Mesendoderm (in vitro differentiated cells): ENCODE measurements around the gene TNFSF11.
A peak's percentile ranks its signal among the peaks of the same experiment; 100 is the strongest.

Experiments used
- DNase-seq: peaks from one replicate; pipeline ENCODE4 v3.0.0; 2013
- H2AK5ac ChIP-seq: 2 replicates; pipeline ENCODE4 v1.6.1; 2013; ENCODE audit warnings: low read length, inconsistent platforms
- H2BK120ac ChIP-seq: 2 replicates; pipeline ENCODE4 v1.6.1; 2013; ENCODE audit warnings: low read depth, mild to moderate bottlenecking, low read length, moderate library complexity, mixed read lengths
- H2BK15ac ChIP-seq: replicated peaks from 2 replicates; pipeline ENCODE4 v1.6.1; 2013; ENCODE audit warnings: low read depth, mild to moderate bottlenecking, moderate library complexity
- H2BK5ac ChIP-seq: 2 replicates; pipeline ENCODE4 v1.6.1; 2013; ENCODE audit warnings: low read length, inconsistent platforms
- H3K18ac ChIP-seq: 2 replicates; pipeline ENCODE4 v1.6.1; 2013; ENCODE audit warnings: mild to moderate bottlenecking, low read length, mixed read lengths
- H3K23ac ChIP-seq: one replicate; pipeline ENCODE4 v1.6.1; 2013; ENCODE audit warnings: low read length
- H3K27ac ChIP-seq: 2 replicates; pipeline ENCODE4 v1.5.1; 2013; ENCODE audit warnings: low read depth, mild to moderate bottlenecking, inconsistent platforms, low read length, moderate library complexity
- H3K27me3 ChIP-seq: 2 replicates; pipeline ENCODE4 v1.6.1; 2013; ENCODE audit warnings: low read length, control low read depth, mild to moderate bottlenecking, inconsistent platforms; ENCODE audit not compliant: insufficient read depth, poor library complexity
- H3K36me3 ChIP-seq: 2 replicates; pipeline ENCODE4 v1.6.1; 2013; ENCODE audit warnings: low read length, inconsistent platforms; ENCODE audit not compliant: control insufficient read depth, insufficient read depth
- H3K4ac ChIP-seq: one replicate; pipeline ENCODE4 v1.6.1; 2013; ENCODE audit warnings: low read depth, mild to moderate bottlenecking, low read length, moderate library complexity
- H3K4me1 ChIP-seq: 2 replicates; pipeline ENCODE4 v1.6.1; 2013; ENCODE audit warnings: low read depth, low read length, inconsistent platforms; ENCODE audit not compliant: control insufficient read depth
- H3K4me2 ChIP-seq: 2 replicates; pipeline ENCODE4 v1.6.1; 2013; ENCODE audit warnings: low read length
- H3K4me3 ChIP-seq: 2 replicates; pipeline ENCODE4 v1.5.1; 2013; ENCODE audit warnings: mild to moderate bottlenecking, low read length
- H3K56ac ChIP-seq: one replicate; pipeline ENCODE4 v1.6.1; 2013; ENCODE audit warnings: low read length
- H3K79me1 ChIP-seq: 2 replicates; pipeline ENCODE4 v1.6.1; 2013; ENCODE audit warnings: low read length, inconsistent platforms
- H3K79me2 ChIP-seq: 2 replicates; pipeline ENCODE4 v1.6.1; 2013; ENCODE audit warnings: mild to moderate bottlenecking, low read length; ENCODE audit not compliant: control insufficient read depth, insufficient read depth
- H3K9ac ChIP-seq: 2 replicates; pipeline ENCODE4 v1.6.1; 2013; ENCODE audit warnings: low read length, inconsistent platforms
- H4K5ac ChIP-seq: one replicate; pipeline ENCODE4 v1.6.1; 2013; ENCODE audit warnings: low read length
- H4K8ac ChIP-seq: one replicate; pipeline ENCODE4 v1.6.1; 2013; ENCODE audit warnings: low read depth, mild to moderate bottlenecking, control low read depth, low read length, moderate library complexity
- WGBS: extraction: QIAGEN DNeasy Blood & Tissue Kit; methylation state at CpG from one replicate; pipeline ENCODE4 v1.1.7; 2013; ENCODE audit warnings: low lambda C conversion rate, missing lambda C conversion rate; ENCODE audit not compliant: insufficient coverage; ENCODE audit errors: extremely low coverage; 5-methylcytosine and 5-hydroxymethylcytosine counted together

TNFSF11 gene

DNA sequence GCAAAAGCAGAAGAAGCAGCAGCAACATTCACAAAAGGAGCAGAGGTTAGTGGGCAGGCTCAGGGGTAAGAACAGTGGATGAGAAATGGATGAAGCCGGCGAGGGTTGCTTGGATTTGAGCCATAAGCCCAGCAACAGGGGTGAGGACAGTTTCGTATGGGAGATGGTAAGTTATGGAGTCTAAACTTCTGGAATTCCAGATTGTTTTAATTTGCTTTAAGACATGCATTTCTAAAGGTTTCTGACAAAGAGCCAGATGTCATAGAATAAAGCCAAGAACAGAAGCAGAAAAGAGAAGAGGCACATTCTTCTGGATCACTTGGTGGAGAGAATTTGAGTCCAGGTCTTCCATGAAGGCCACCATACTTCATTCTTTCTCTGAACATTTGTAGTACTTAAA, 76.6 kb downstream of the TNFSF11 start:
- Histone ChIP-seq H3K36me3 (no peaks in the 10 kb centered on the region), H4K8ac (no peak overlapping the region), H2BK120ac (no peak overlapping the region), H3K4ac (no peak overlapping the region), H3K4me3 (no peak overlapping the region), H3K79me2 (no peaks in the 10 kb centered on the region), H3K56ac (no peak overlapping the region), H2AK5ac (no peak overlapping the region), H2BK5ac (no peak overlapping the region), H3K79me1 (no peaks in the 10 kb centered on the region), H3K23ac (no peak overlapping the region), H3K4me1 (peaks cover 3% of the 10 kb centered on the region), H3K4me2 (no peak overlapping the region), H4K5ac (no peak overlapping the region), H3K9ac (no peak overlapping the region), H2BK15ac (no peak overlapping the region), H3K18ac (no peak overlapping the region), H3K27me3 (no peaks in the 10 kb centered on the region), H3K27ac (no peak overlapping the region)
- no CpG with 5 or more reads among the region's 3 CpGs for WGBS
- DNase-seq = no peak

DNA sequence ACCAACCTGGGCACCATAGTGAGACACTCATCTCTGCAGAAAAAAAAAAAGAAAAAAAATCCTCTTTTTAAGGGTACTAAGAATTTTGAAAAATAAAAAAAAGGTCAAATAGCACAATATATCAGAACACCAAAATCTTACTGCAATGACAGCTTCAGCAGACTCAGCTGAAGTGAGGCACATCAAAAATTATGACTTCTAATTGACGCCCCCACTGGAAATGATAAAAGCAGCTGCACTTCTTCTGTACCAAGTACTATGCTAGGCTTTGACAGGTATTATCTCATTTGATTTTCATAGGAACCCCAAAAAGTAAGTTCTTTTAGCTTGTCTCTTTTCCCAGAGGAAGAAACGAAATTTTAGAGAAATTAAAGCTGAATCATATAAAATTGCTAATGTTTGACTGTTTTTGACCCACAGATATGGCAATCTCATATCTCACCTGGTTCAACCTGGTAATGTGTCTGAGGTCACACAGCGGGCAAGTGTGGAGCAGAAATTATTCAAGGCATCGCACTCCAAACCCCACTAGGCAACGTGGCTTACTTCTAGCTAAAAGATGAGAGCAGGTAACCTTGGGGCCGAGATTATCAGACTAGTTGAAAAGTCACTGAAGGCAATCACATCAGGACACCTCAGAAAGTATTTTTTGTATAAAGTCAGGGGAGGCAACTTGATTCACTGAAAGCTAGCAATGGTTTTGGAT, 78.1 kb downstream of the TNFSF11 start:
- H3K4ac ChIP-seq = no peak overlapping the region
- H3K18ac ChIP-seq = peak overlapping the region; percentile 28
- DNase-seq = no peak
- no peak overlapping the region for H2AK5ac ChIP-seq
- no peaks in the 10 kb centered on the region for H3K27me3 ChIP-seq
- no peak overlapping the region for H3K23ac ChIP-seq
- no peak overlapping the region for H3K56ac ChIP-seq
- H3K4me2 ChIP-seq = no peak overlapping the region
- no peak overlapping the region for H4K8ac ChIP-seq
- H3K9ac ChIP-seq = no peak overlapping the region
- H3K4me1 ChIP-seq = peaks cover 3% of the 10 kb centered on the region
- H2BK120ac ChIP-seq = no peak overlapping the region
- WGBS = no CpG with 5 or more reads among the region's 6 CpGs
- no peak overlapping the region for H3K27ac ChIP-seq
- H4K5ac ChIP-seq = no peak overlapping the region
- H3K79me2 ChIP-seq = no peaks in the 10 kb centered on the region
- H3K4me3 ChIP-seq = no peak overlapping the region
- H2BK5ac ChIP-seq = no peak overlapping the region
- no peaks in the 10 kb centered on the region for H3K79me1 ChIP-seq
- H2BK15ac ChIP-seq = no peak overlapping the region
- no peaks in the 10 kb centered on the region for H3K36me3 ChIP-seq

DNA sequence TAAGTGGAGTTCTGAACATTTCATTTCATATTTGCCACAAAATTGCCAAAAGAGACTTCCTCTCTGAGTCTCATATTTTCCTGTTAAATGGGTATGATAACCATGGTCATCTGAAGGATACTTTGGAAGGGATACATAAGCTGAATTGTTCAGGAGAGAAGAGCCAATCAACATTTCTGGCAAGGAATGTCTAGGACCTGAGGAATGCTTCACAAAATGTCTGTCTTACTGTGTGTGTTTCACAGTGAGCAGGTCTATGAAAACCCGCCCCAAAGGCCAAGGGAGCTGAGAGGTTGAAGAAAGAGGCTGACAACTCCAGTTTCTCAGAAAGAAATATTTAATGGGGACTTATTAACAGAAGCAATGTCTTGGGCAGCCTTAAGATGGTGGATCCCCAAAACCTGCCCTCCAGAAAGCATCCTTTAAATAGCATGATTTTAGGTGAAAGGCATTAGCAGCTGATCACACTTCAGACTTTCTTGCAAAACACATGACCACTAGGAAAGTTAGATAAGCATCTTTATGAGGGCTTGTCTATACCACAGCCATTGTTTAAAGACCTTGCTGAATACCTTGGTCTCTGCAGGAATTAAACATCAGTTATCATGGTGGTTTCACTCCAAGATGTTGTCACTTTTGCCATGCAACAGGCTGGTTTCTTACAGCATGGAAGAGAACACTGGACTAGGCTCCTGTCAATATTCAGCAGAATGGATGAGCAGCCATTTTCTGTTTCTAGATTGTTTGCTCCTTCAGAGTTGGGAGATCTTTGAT, 78.9 kb downstream of the TNFSF11 start:
- H3K9ac ChIP-seq = no peak overlapping the region
- no peak overlapping the region for H3K27ac ChIP-seq
- no peak overlapping the region for H4K5ac ChIP-seq
- H3K4me3 ChIP-seq = no peak overlapping the region
- H2BK15ac ChIP-seq = no peak overlapping the region
- H3K4me1 ChIP-seq = peaks cover 3% of the 10 kb centered on the region
- H4K8ac ChIP-seq = no peak overlapping the region
- H3K79me2 ChIP-seq = no peaks in the 10 kb centered on the region
- no peak overlapping the region for H3K23ac ChIP-seq
- H3K27me3 ChIP-seq = no peaks in the 10 kb centered on the region
- H3K79me1 ChIP-seq = no peaks in the 10 kb centered on the region
- no peak overlapping the region for H2BK5ac ChIP-seq
- H3K36me3 ChIP-seq = no peaks in the 10 kb centered on the region
- no peak overlapping the region for H3K56ac ChIP-seq
- peak; percentile 59 for DNase-seq
- H2AK5ac ChIP-seq = no peak overlapping the region
- H3K4ac ChIP-seq = no peak overlapping the region
- peak overlapping the region; percentile 9 for H3K18ac ChIP-seq
- H2BK120ac ChIP-seq = no peak overlapping the region
- H3K4me2 ChIP-seq = no peak overlapping the region
- no CpG with 5 or more reads among the region's 1 CpG for WGBS

DNA sequence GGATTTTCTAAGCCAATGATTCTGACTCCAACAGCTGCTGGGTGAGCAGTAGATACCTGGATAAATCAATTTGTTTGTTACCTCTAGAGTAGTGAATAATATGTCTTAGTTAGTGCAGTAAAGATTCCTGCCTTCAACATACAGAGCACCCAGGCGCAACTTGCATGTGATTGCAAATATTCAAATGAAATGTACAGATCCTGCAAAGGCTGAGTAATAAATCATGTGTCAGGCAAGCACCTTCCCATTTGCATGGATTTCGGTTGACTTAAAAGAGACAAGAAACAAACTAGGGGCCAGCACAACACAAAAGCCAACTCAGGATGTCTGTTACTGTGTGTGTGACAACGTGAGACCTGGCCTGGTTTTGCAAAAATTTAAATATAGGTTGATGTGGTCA, 79.7 kb downstream of the TNFSF11 start:
- H3K18ac ChIP-seq = no peak overlapping the region

DNA sequence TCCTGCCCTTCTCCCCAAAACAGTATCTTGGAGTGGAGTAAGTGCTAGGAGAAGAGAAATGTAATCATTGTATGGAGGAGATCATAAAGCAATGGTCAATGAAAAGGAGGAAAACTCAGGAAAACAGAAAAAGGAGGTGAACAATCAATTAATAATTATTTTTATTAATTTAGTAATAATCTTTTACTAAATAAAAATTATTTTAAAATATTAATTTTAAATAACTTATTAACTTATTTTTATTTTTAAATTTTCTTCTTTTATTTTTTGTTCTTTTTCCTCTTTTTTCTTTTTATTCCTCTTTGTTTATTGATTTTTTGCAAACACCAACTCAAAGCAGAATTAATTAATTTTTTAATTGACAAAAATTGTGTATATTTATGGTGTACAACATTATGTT, 80.3 kb downstream of the TNFSF11 start:
- Histone ChIP-seq H3K27me3 (no peaks in the 10 kb centered on the region), H3K18ac (no peak overlapping the region), H3K56ac (no peak overlapping the region), H3K4me3 (no peak overlapping the region), H3K36me3 (no peaks in the 10 kb centered on the region), H2BK5ac (no peak overlapping the region), H3K9ac (no peak overlapping the region), H3K23ac (no peak overlapping the region), H2BK120ac (no peak overlapping the region), H3K4me2 (no peak overlapping the region), H3K79me1 (no peaks in the 10 kb centered on the region), H4K8ac (no peak overlapping the region), H4K5ac (no peak overlapping the region), H3K4ac (no peak overlapping the region), H3K4me1 (peaks cover 3% of the 10 kb centered on the region), H2AK5ac (no peak overlapping the region), H3K79me2 (no peaks in the 10 kb centered on the region), H2BK15ac (no peak overlapping the region), H3K27ac (no peak overlapping the region)
- DNase-seq = no peak

More for the DNA sequence above, 79.7 kb downstream of the TNFSF11 start:
- no peak overlapping the region for H3K4ac ChIP-seq
- no peaks in the 10 kb centered on the region for H3K79me1 ChIP-seq
- H3K4me1 ChIP-seq = peaks cover 3% of the 10 kb centered on the region
- no peaks in the 10 kb centered on the region for H3K79me2 ChIP-seq
- H2BK15ac ChIP-seq = no peak overlapping the region
- no peak overlapping the region for H2BK5ac ChIP-seq
- no peak for DNase-seq
- no peak overlapping the region for H3K4me3 ChIP-seq
- no peak overlapping the region for H3K27ac ChIP-seq
- WGBS = no CpG with 5 or more reads among the region's 3 CpGs
- no peak overlapping the region for H2AK5ac ChIP-seq
- no peak overlapping the region for H3K9ac ChIP-seq
- H3K23ac ChIP-seq = no peak overlapping the region
- no peak overlapping the region for H3K56ac ChIP-seq
- H2BK120ac ChIP-seq = no peak overlapping the region
- no peaks in the 10 kb centered on the region for H3K27me3 ChIP-seq
- no peak overlapping the region for H4K8ac ChIP-seq
- H3K36me3 ChIP-seq = no peaks in the 10 kb centered on the region
- H4K5ac ChIP-seq = no peak overlapping the region
- H3K4me2 ChIP-seq = no peak overlapping the region
